ENCODE measurements around the gene TTLL3. TPM values are rescaled to one million over a fixed set of nuclear protein-coding genes. Genes with fewer than 3 reads are reported as not detected.
A peak's percentile ranks its signal among the peaks of the same experiment; 100 is the strongest.

The TTLL3 gene
- total and polyA plus RNA-seq, 2 of the 13 experiments (the other 11 are each of a cell fraction or from before 2014, with no cell fraction given), result 9.5 to 51.2 TPM

GRCh38 chr3:9770276-9770812, 39.7 kb upstream of the TTLL3 start (continued):
- TF ChIP-seq ARID4A (CRISPR knock-in tag; IDR thresholded peaks at IDR 0.05; ENCODE audit: borderline replicate concordance) (peak; percentile 1; the same call in 1 of the 2 replicates), BRCA1 (CRISPR knock-in tag; IDR thresholded peaks at IDR 0.05) (no peak), RAD51 (IDR thresholded peaks at IDR 0.05; ENCODE audit: borderline replicate concordance) (peak; percentile 97), EP300 (IDR thresholded peaks at IDR 0.05; ENCODE audit: low read depth in 2 of 2, low read length in 2 of 2) (peak in 1 of 2 experiments; percentile 34; a peak in 1 of 4 replicates), EP300 (CRISPR knock-in tag; IDR thresholded peaks at IDR 0.05; ENCODE audit: borderline replicate concordance) (no peak), PAXIP1 (CRISPR knock-in tag; conservative IDR thresholded peaks at IDR 0.05) (peak; percentile 85), CEBPG (CRISPR knock-in tag; IDR thresholded peaks at IDR 0.05) (0 out of 2 replicates have a peak, but pooled peaks have one; percentile 15), ZNF777 (CRISPR knock-in tag; IDR thresholded peaks at IDR 0.05) (0 out of 2 replicates have a peak, but pooled peaks have one; percentile 37), ZNF160 (CRISPR knock-in tag; IDR thresholded peaks at IDR 0.05) (0 out of 2 replicates have a peak, but pooled peaks have one; percentile 30), E2F1 (CRISPR knock-in tag; IDR thresholded peaks at IDR 0.05) (no peak), CAMTA2 (CRISPR knock-in tag; IDR thresholded peaks at IDR 0.05; ENCODE audit: borderline replicate concordance) (peak; percentile 9; the same call in 1 of the 2 replicates), PATZ1 (CRISPR knock-in tag; IDR thresholded peaks at IDR 0.05) (peak; percentile 55), HNF1B (CRISPR knock-in tag; IDR thresholded peaks at IDR 0.05) (0 out of 2 replicates have a peak, but pooled peaks have one; percentile 7)

Measured in HepG2 (cell line).